GM19023 (cell line): ENCODE measurements around the gene OR2H1.

Experiments used
- ATAC-seq: cut with Tn5 transposase; IDR thresholded peaks from one replicate; pipeline ENCODE4 v1.9.1; 2021; ENCODE audit warnings: mild to moderate bottlenecking, moderate library complexity; ENCODE audit not compliant: unreplicated experiment

OR2H1 gene

GRCh38 chr6:29483186-29483585 is 26.2 kb downstream of the OR2H1 start:
- no peak for ATAC-seq

- no peak for ATAC-seq
Observed at GRCh38 chr6:29483735-29484134, 26.8 kb downstream of the OR2H1 start.

- no peak for ATAC-seq
Observed at GRCh38 chr6:29486577-29486976, 29.6 kb downstream of the OR2H1 start.

GRCh38 chr6:29487131-29487530 is 30.2 kb downstream of the OR2H1 start:
- ATAC-seq: no peak

GRCh38 chr6:29487660-29488059 is 30.7 kb downstream of the OR2H1 start, which contains the start of gene MAS1L:
Gene MAS1L (minus strand): TSS chr6:29487956. CDS start chr6:29487902, 54 bp downstream.
- no peak for ATAC-seq

GRCh38 chr6:29488874-29489273 is 31.9 kb downstream of the OR2H1 start:
- no peak for ATAC-seq

- ATAC-seq: no peak
Observed at GRCh38 chr6:29489286-29489685, 32.3 kb downstream of the OR2H1 start.

GRCh38 chr6:29490055-29490454 is 33.1 kb downstream of the OR2H1 start:
- ATAC-seq: no peak

GRCh38 chr6:29490552-29490951 is 33.6 kb downstream of the OR2H1 start:
- ATAC-seq: no peak

GRCh38 chr6:29491574-29491973 is 34.6 kb downstream of the OR2H1 start:
- no peak for ATAC-seq

- ATAC-seq: no peak
Observed at GRCh38 chr6:29493261-29493660, 36.3 kb downstream of the OR2H1 start.

GRCh38 chr6:29494131-29494530 is 37.2 kb downstream of the OR2H1 start:
- no peak for ATAC-seq

GRCh38 chr6:29495571-29495970 is 38.6 kb downstream of the OR2H1 start:
- no peak for ATAC-seq

GRCh38 chr6:29496961-29497360 is 40.0 kb downstream of the OR2H1 start:
- no peak for ATAC-seq

GRCh38 chr6:29499704-29500103 is 42.7 kb downstream of the OR2H1 start:
- no peak for ATAC-seq

GRCh38 chr6:29500594-29500993 is 43.6 kb downstream of the OR2H1 start:
- no peak for ATAC-seq

- ATAC-seq: no peak
Observed at GRCh38 chr6:29501106-29501505, 44.2 kb downstream of the OR2H1 start.

GRCh38 chr6:29502181-29502580 is 45.2 kb downstream of the OR2H1 start:
- ATAC-seq: no peak

GRCh38 chr6:29502597-29502996 is 45.6 kb downstream of the OR2H1 start:
- ATAC-seq: no peak

GRCh38 chr6:29504961-29505360 is 48.0 kb downstream of the OR2H1 start:
- no peak for ATAC-seq

GRCh38 chr6:29505808-29506207 is 48.9 kb downstream of the OR2H1 start:
- ATAC-seq: no peak

GRCh38 chr6:29506446-29507067 is 49.6 kb downstream of the OR2H1 start:
- ATAC-seq: no peak

GRCh38 chr6:29507319-29507718 is 50.4 kb downstream of the OR2H1 start:
- ATAC-seq: no peak
